CD14-positive monocyte (primary cell): ENCODE results near the gene RNASE13. TPM values are rescaled to one million over a fixed set of nuclear protein-coding genes. Genes with fewer than 3 reads are reported as not detected.

Experiments used
- DNase-seq, 3 donors: peaks; one replicate each; pipeline ENCODE4 v3.0.0-alpha.2; 2011 to 2022
- H2AFZ ChIP-seq: 2 replicates; pipeline ENCODE4 v1.6.0; 2012; ENCODE audit warnings: mild to moderate bottlenecking, low read depth, low read length, inconsistent platforms; ENCODE audit not compliant: insufficient read depth, poor library complexity, severe bottlenecking
- H3K27ac ChIP-seq, 2 donors: 1 replicate in 1 of 2; 2 replicates in 1 of 2; pipeline ENCODE4 v1.5.1; 2012 to 2013; ENCODE audit warnings: low read length in 2 of 2, control low read depth in 1 of 2, inconsistent platforms in 1 of 2, low read depth in 1 of 2, mild to moderate bottlenecking in 1 of 2
- H3K27me3 ChIP-seq, 2 donors: one replicate each; pipeline versions ENCODE4 v1.6.0 to v1.6.1; 2011 to 2013; ENCODE audit warnings: low read length in 2 of 2; ENCODE audit not compliant: control insufficient read depth in 2 of 2, insufficient read depth in 2 of 2
- H3K36me3 ChIP-seq, 2 donors: replicated peaks in 1 of 2; 1 replicate in 1 of 2; 2 replicates in 1 of 2; pipeline versions ENCODE4 v1.5.1 to v1.6.1; 2012 to 2013; ENCODE audit warnings: low read length in 2 of 2, control low read depth in 1 of 2, inconsistent platforms in 1 of 2, mild to moderate bottlenecking in 1 of 2; ENCODE audit not compliant: insufficient read depth in 2 of 2, control insufficient read depth in 1 of 2
- H3K4me1 ChIP-seq, 2 donors: 1 replicate in 1 of 2; 2 replicates in 1 of 2; pipeline versions ENCODE4 v1.5.1 to v1.6.1; 2012 to 2013; ENCODE audit warnings: low read length in 2 of 2, control low read depth in 1 of 2, inconsistent platforms in 1 of 2, mild to moderate bottlenecking in 1 of 2, moderate library complexity in 1 of 2; ENCODE audit not compliant: insufficient read depth in 2 of 2, control insufficient read depth in 1 of 2
- H3K4me2 ChIP-seq: replicated peaks from 2 replicates; pipeline ENCODE3; 2012; ENCODE audit warnings: low read length, moderate library complexity, mild to moderate bottlenecking; ENCODE audit not compliant: poor library complexity, severe bottlenecking; ENCODE audit errors: extremely low read depth
- H3K4me3 ChIP-seq, 3 experiments: fragments of 200-600 bp in 1 of 3; sonication (generic) in 1 of 3; replicated peaks in 1 of 3; 1 replicate in 2 of 3; 2 replicates in 1 of 3; pipeline ENCODE4 v1.5.1; 2011 to 2013; ENCODE audit warnings: low read length in 3 of 3, mild to moderate bottlenecking in 3 of 3, control low read depth in 2 of 3, low read depth in 2 of 3, inconsistent platforms in 1 of 3, moderate library complexity in 1 of 3
- H3K79me2 ChIP-seq: 2 replicates; pipeline ENCODE4 v1.6.0; 2012; ENCODE audit warnings: mild to moderate bottlenecking, control low read depth, inconsistent platforms, low read length, moderate library complexity; ENCODE audit not compliant: insufficient read depth
- H3K9ac ChIP-seq: 2 replicates; pipeline ENCODE4 v1.6.0; 2017; ENCODE audit warnings: low read length, mild to moderate bottlenecking; ENCODE audit not compliant: insufficient read depth, poor library complexity, severe bottlenecking
- H3K9me3 ChIP-seq, 2 donors: replicated peaks in 1 of 2; 1 replicate in 1 of 2; 2 replicates in 1 of 2; pipeline versions ENCODE4 v1.5.1 to v1.6.1; 2012 to 2013; ENCODE audit warnings: low read length in 2 of 2, control low read depth in 1 of 2; ENCODE audit not compliant: control insufficient read depth in 1 of 2, insufficient read depth in 1 of 2
- H4K20me1 ChIP-seq: 2 replicates; pipeline ENCODE4 v1.6.0; 2012; ENCODE audit warnings: mild to moderate bottlenecking, low read length, control low read depth, moderate library complexity; ENCODE audit not compliant: insufficient read depth
- H3K27ac Mint-ChIP-seq, 7 donors: one replicate each; pipeline ENCODE4 v1.8.0; 2020; ENCODE audit warnings: mild to moderate bottlenecking in 7 of 7, mixed read lengths in 7 of 7, moderate library complexity in 6 of 7, inconsistent platforms in 2 of 7
- H3K27me3 Mint-ChIP-seq, 3 donors: one replicate each; pipeline ENCODE4 v1.8.0; 2021 to 2022; ENCODE audit warnings: low read depth in 3 of 3, mild to moderate bottlenecking in 3 of 3, mixed read lengths in 3 of 3, moderate library complexity in 3 of 3, inconsistent platforms in 1 of 3
- H3K36me3 Mint-ChIP-seq, 2 donors: one replicate each; pipeline ENCODE4 v1.8.0; 2020; ENCODE audit warnings: mixed read lengths in 2 of 2, inconsistent platforms in 1 of 2, mild to moderate bottlenecking in 1 of 2
- H3K4me1 Mint-ChIP-seq: one replicate; pipeline ENCODE4 v1.8.0; 2020; ENCODE audit warnings: mild to moderate bottlenecking, mixed read lengths
- H3K4me3 Mint-ChIP-seq, 2 donors: one replicate each; pipeline ENCODE4 v1.8.0; 2020; ENCODE audit warnings: mild to moderate bottlenecking in 2 of 2, mixed read lengths in 2 of 2, moderate library complexity in 1 of 2
- H3K9me3 Mint-ChIP-seq, 7 donors: one replicate each; pipeline ENCODE4 v1.8.0; 2020 to 2022; ENCODE audit warnings: mixed read lengths in 7 of 7, mild to moderate bottlenecking in 6 of 7, moderate library complexity in 6 of 7, inconsistent platforms in 2 of 7
- CTCF ChIP-seq: fragments of 200-600 bp; IDR thresholded peaks from one replicate; pipeline ENCODE4 v1.8.0; 2022; ENCODE audit warnings: antibody characterized with exemption, mild to moderate bottlenecking
- WGBS: methylation state at CpG from one replicate; pipeline ENCODE4 v1.1.5; 2013; ENCODE audit warnings: missing lambda C conversion rate; ENCODE audit not compliant: insufficient coverage; 5-methylcytosine and 5-hydroxymethylcytosine counted together
- intact Hi-C, 2 donors: fragments of 100-400 bp; cut with micrococcal nuclease; formaldehyde crosslinking; loops; one replicate each; pipeline versions ENCODE4 v1.15.0 to v1.15.1; 2023
- polyA plus RNA-seq, 3 donors: library from polyadenylated mRNA; depleted of rRNA in 1 of 3; unstranded in 2 of 3; stranded (reverse) in 1 of 3; fragments of 300-500 nt in 2 of 3; fragments of >200 nt in 1 of 3; fragmentation: Illumina TruSeq in 2 of 3; gene quantifications; 1 replicate in 2 of 3; 2 replicates in 1 of 3; pipeline ENCODE4 v1.2.3, GENCODE V29; 2012 to 2021

RNASE13 gene
- polyA plus RNA-seq, 3 donors, result 0.39 TPM; not detected in 2

DNA sequence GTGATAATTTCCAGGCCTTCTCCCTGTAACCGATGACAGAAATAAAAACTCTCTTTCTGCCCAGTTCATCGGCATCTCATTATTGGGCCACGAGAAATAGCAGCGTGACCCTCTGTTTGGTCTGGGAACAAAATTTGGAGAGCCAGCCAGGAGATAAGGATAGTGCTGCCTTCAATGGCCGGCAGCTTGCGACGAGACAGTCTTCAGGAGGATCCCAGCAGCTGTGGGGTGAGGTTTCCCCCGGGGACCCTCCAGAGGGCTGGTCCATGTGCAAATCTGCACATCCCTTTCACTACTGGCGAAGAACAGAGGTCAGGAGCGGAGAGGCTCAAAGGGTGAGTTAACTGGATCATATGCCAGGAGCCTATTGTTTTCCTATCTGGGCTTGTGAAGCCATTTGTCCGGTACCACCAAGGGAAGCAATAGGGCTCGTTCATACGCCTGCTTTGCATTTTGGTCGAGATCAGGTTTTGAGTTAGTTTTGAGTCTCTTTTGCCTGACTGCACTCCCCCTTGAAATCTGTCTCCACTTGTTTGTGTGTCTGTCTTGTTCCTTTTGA is 30.7 kb downstream of the RNASE13 start:
- no peaks in the 10 kb centered on the region for H3K27me3 ChIP-seq
- no peaks in the 10 kb centered on the region for H4K20me1 ChIP-seq
- Mint-ChIP-seq H3K36me3 (no peaks in the 10 kb centered on the region), H3K4me3 (no peak overlapping the region), H3K9me3 (peaks cover 0 to 1% (median 0%) of the 10 kb centered on the region in 7 donors), H3K27ac (no peak overlapping the region), H3K4me1 (no peaks in the 10 kb centered on the region), H3K27me3 (peaks cover 0 to 3% (median 0%) of the 10 kb centered on the region in 3 donors)
- no peaks in the 10 kb centered on the region for H3K9me3 ChIP-seq
- no peak overlapping the region for H2AFZ ChIP-seq
- H3K4me3 ChIP-seq, result no peak overlapping the region
- 100% methylated on average over 7 of the region's 14 CpGs for WGBS
- TF ChIP-seq CTCF, result no peak
- H3K4me2 ChIP-seq, result no peak overlapping the region
- H3K9ac ChIP-seq, result no peak overlapping the region
- H3K4me1 ChIP-seq, result no peaks in the 10 kb centered on the region
- no peak for DNase-seq
- intact Hi-C loops, result no loop called here
- no peaks in the 10 kb centered on the region for H3K36me3 ChIP-seq
- H3K79me2 ChIP-seq, result no peaks in the 10 kb centered on the region
- H3K27ac ChIP-seq, result no peak overlapping the region

- no peak overlapping the region for H3K27ac Mint-ChIP-seq
- no peak for DNase-seq
Observed at GRCh38 chr14:21001218-21001617, 33.4 kb downstream of the RNASE13 start.

More at GRCh38 chr14:21001218-21001617, 33.4 kb downstream of the RNASE13 start:
- H3K4me1 Mint-ChIP-seq, result no peaks in the 10 kb centered on the region
- intact Hi-C loops, result no loop called here
- H3K4me3 ChIP-seq, result no peak overlapping the region
- WGBS, result 74% methylated on average over 3 of the region's 7 CpGs
- no peaks in the 10 kb centered on the region for H3K27me3 ChIP-seq
- no peak overlapping the region for H3K9ac ChIP-seq
- H3K4me1 ChIP-seq, result no peaks in the 10 kb centered on the region
- peaks cover 12 to 15% of the 10 kb centered on the region in 2 donors for H3K36me3 Mint-ChIP-seq
- H3K27me3 Mint-ChIP-seq, result peaks cover 0 to 4% (median 0%) of the 10 kb centered on the region in 3 donors
- H4K20me1 ChIP-seq, result no peaks in the 10 kb centered on the region
- no peak overlapping the region for H3K27ac ChIP-seq
- H3K4me2 ChIP-seq, result no peak overlapping the region
- no peak overlapping the region for H2AFZ ChIP-seq
- H3K79me2 ChIP-seq, result no peaks in the 10 kb centered on the region
- no peak overlapping the region for H3K4me3 Mint-ChIP-seq
- H3K9me3 ChIP-seq, result no peaks in the 10 kb centered on the region
- peaks cover 0 to 1% (median 0%) of the 10 kb centered on the region in 7 donors for H3K9me3 Mint-ChIP-seq
- TF ChIP-seq CTCF, result no peak
- H3K36me3 ChIP-seq, result peaks cover 12 to 14% of the 10 kb centered on the region in 2 donors
